HL-60/S4 treated with phorbol 12-myristate 13-acetate at 8.2 ng/mL for 4 days and 3 days (cell line): Measurements from ENCODE around the gene PRKAR1B.
"Not testable (repeated sequence)": the region's sequence is repeated elsewhere in the genome, so short reads cannot be mapped to it uniquely, and the experiment has no call there.

Experiments used
- in situ Hi-C: fragments of 300-500 bp; cut with MboI; formaldehyde crosslinking; loops from 2 replicates; pipeline ENCODE4 v1.15.0; 2022; ENCODE audit warnings: low sequenced_read_pairs

PRKAR1B gene

GRCh38 chr7:759569-759968 lies 32.5 kb upstream of the PRKAR1B start:
- in situ Hi-C loops = no loop called here

- in situ Hi-C loops = no loop called here
Observed at GRCh38 chr7:757741-758163, 30.7 kb upstream of the PRKAR1B start.

GRCh38 chr7:756928-757560 lies 30.0 kb upstream of the PRKAR1B start:
- in situ Hi-C loops = no loop called here

GRCh38 chr7:756231-756927 lies 29.3 kb upstream of the PRKAR1B start:
- in situ Hi-C loops = no loop called here

- in situ Hi-C loops = no loop called here
Observed at GRCh38 chr7:755413-755805, 28.3 kb upstream of the PRKAR1B start.

- in situ Hi-C loops = no loop called here
Observed at GRCh38 chr7:754531-755412, 27.7 kb upstream of the PRKAR1B start.

GRCh38 chr7:753190-753589 lies 26.1 kb upstream of the PRKAR1B start:
- in situ Hi-C loops = no loop called here

- in situ Hi-C loops = not testable (repeated sequence)
Observed at GRCh38 chr7:752256-752655, 25.2 kb upstream of the PRKAR1B start.

- in situ Hi-C loops = no loop called here
Observed at GRCh38 chr7:751826-752225, 24.7 kb upstream of the PRKAR1B start.

GRCh38 chr7:750111-750905 lies 23.2 kb upstream of the PRKAR1B start:
- in situ Hi-C loops = no loop called here

- in situ Hi-C loops = no loop called here
Observed at GRCh38 chr7:749140-749551, 22.1 kb upstream of the PRKAR1B start.

GRCh38 chr7:748446-748845 lies 21.4 kb upstream of the PRKAR1B start:
- in situ Hi-C loops = no loop called here

- in situ Hi-C loops = no loop called here
Observed at GRCh38 chr7:747186-747585, 20.1 kb upstream of the PRKAR1B start.

GRCh38 chr7:746155-747061 lies 19.3 kb upstream of the PRKAR1B start:
- in situ Hi-C loops = no loop called here

- in situ Hi-C loops = no loop called here
Observed at GRCh38 chr7:745431-746154, 18.5 kb upstream of the PRKAR1B start.

GRCh38 chr7:744854-745430 lies 17.9 kb upstream of the PRKAR1B start:
- in situ Hi-C loops = no loop called here

- in situ Hi-C loops = not testable (repeated sequence)
Observed at GRCh38 chr7:744128-744520, 17.0 kb upstream of the PRKAR1B start.

GRCh38 chr7:743341-744127 lies 16.5 kb upstream of the PRKAR1B start:
- in situ Hi-C loops = not testable (repeated sequence)
